Neuronal stem cell (in vitro differentiated cells): ENCODE measurements around the gene BST1.

Experiments used
- DNase-seq: peaks from one replicate; pipeline ENCODE4 v3.0.0-alpha.2; 2013; ENCODE audit warnings: low spot score
- H2AFZ ChIP-seq: one replicate; pipeline ENCODE4 v1.6.1; 2013; ENCODE audit warnings: mild to moderate bottlenecking, low read length, inconsistent platforms
- H2AK5ac ChIP-seq: 2 replicates; pipeline ENCODE4 v1.6.1; 2013; ENCODE audit warnings: low read depth, mild to moderate bottlenecking, inconsistent platforms, low read length, moderate library complexity, mixed read lengths
- H2BK120ac ChIP-seq: 2 replicates; pipeline ENCODE4 v1.6.1; 2013; ENCODE audit warnings: low read depth, mild to moderate bottlenecking, inconsistent platforms, low read length, moderate library complexity, mixed read lengths
- H2BK12ac ChIP-seq: one replicate; pipeline ENCODE4 v1.6.1; 2013; ENCODE audit warnings: low read length, inconsistent platforms
- H2BK15ac ChIP-seq: 2 replicates; pipeline ENCODE4 v1.6.1; 2013; ENCODE audit warnings: mild to moderate bottlenecking, low read length, inconsistent platforms, mixed read lengths
- H2BK5ac ChIP-seq: one replicate; pipeline ENCODE4 v1.6.1; 2013; ENCODE audit warnings: inconsistent platforms, mild to moderate bottlenecking, low read length, moderate library complexity
- H3K14ac ChIP-seq: one replicate; pipeline ENCODE4 v1.6.1; 2013; ENCODE audit warnings: low read length, inconsistent platforms
- H3K18ac ChIP-seq: 2 replicates; pipeline ENCODE4 v1.6.1; 2013; ENCODE audit warnings: low read length, inconsistent platforms
- H3K23ac ChIP-seq: 2 replicates; pipeline ENCODE4 v1.6.1; 2013; ENCODE audit warnings: low read depth, mild to moderate bottlenecking, mixed read lengths, low read length, inconsistent platforms; ENCODE audit not compliant: poor library complexity
- H3K27ac ChIP-seq: replicated peaks from 3 replicates; pipeline ENCODE4 v1.5.1; 2013; ENCODE audit warnings: low read length, inconsistent platforms
- H3K27me3 ChIP-seq, 3 experiments: 2 replicates each; pipeline ENCODE4 v1.6.1; 2013; ENCODE audit warnings: low read length in 3 of 3, mild to moderate bottlenecking in 2 of 3, inconsistent platforms in 1 of 3, low read depth in 1 of 3, mixed read lengths in 1 of 3, moderate library complexity in 1 of 3; ENCODE audit not compliant: control insufficient read depth in 3 of 3, insufficient read depth in 3 of 3
- H3K36me3 ChIP-seq, 2 donors: replicated peaks in 1 of 2; 2 replicates each; pipeline ENCODE4 v1.6.1; 2013; ENCODE audit warnings: low read length in 2 of 2; ENCODE audit not compliant: control insufficient read depth in 2 of 2, insufficient read depth in 2 of 2
- H3K4ac ChIP-seq: 2 replicates; pipeline ENCODE4 v1.6.1; 2013; ENCODE audit warnings: inconsistent platforms, mild to moderate bottlenecking, low read length, moderate library complexity
- H3K4me1 ChIP-seq, 2 donors: 1 replicate in 1 of 2; 2 replicates in 1 of 2; pipeline ENCODE4 v1.6.1; 2013; ENCODE audit warnings: low read length in 2 of 2, low read depth in 1 of 2; ENCODE audit not compliant: control insufficient read depth in 2 of 2, insufficient read depth in 1 of 2
- H3K4me2 ChIP-seq: one replicate; pipeline ENCODE4 v1.6.1; 2013; ENCODE audit warnings: mild to moderate bottlenecking, low read length, inconsistent platforms; ENCODE audit not compliant: insufficient read depth, poor library complexity, severe bottlenecking
- H3K4me3 ChIP-seq, 2 donors: 2 replicates each; pipeline ENCODE4 v1.5.1; 2013; ENCODE audit warnings: low read length in 2 of 2, mild to moderate bottlenecking in 2 of 2, inconsistent platforms in 1 of 2, moderate library complexity in 1 of 2
- H3K79me1 ChIP-seq: one replicate; pipeline ENCODE4 v1.6.1; 2013; ENCODE audit warnings: low read depth, mild to moderate bottlenecking, inconsistent platforms, low read length, moderate library complexity
- H3K9ac ChIP-seq: one replicate; pipeline ENCODE4 v1.6.1; 2013; ENCODE audit warnings: mild to moderate bottlenecking, low read depth, low read length, inconsistent platforms; ENCODE audit not compliant: poor library complexity
- H3K9me3 ChIP-seq, 2 donors: replicated peaks in 1 of 2; 2 replicates each; pipeline versions ENCODE3 to v1.6.1; 2013; ENCODE audit warnings: low read length in 2 of 2, mild to moderate bottlenecking in 2 of 2, inconsistent platforms in 1 of 2, low read depth in 1 of 2, mixed read lengths in 1 of 2, moderate library complexity in 1 of 2; ENCODE audit not compliant: control insufficient read depth in 2 of 2, insufficient read depth in 1 of 2
- H4K8ac ChIP-seq: one replicate; pipeline ENCODE4 v1.6.1; 2013; ENCODE audit warnings: low read depth, mild to moderate bottlenecking, inconsistent platforms, low read length, moderate library complexity
- H4K91ac ChIP-seq: one replicate; pipeline ENCODE4 v1.6.1; 2013; ENCODE audit warnings: low read length, low read depth, mild to moderate bottlenecking, inconsistent platforms; ENCODE audit not compliant: poor library complexity
- WGBS, 2 donors: extraction: QIAGEN DNeasy Blood & Tissue Kit; methylation state at CpG; one replicate each; pipeline ENCODE4 v1.1.7; 2013; ENCODE audit warnings: missing lambda C conversion rate in 2 of 2, mixed read lengths in 1 of 2; ENCODE audit not compliant: insufficient read length in 2 of 2, insufficient replicate concordance in 1 of 2; ENCODE audit errors: extremely low coverage in 2 of 2; 5-methylcytosine and 5-hydroxymethylcytosine counted together

Gene BST1

GRCh38 chr4:15706646-15707362, 3.9 kb downstream of the BST1 start:
- no peak for DNase-seq

GRCh38 chr4:15707363-15707715, 4.5 kb downstream of the BST1 start:
- Histone ChIP-seq H2BK120ac (no peak overlapping the region), H3K4me1 (peaks cover 15 to 36% of the 10 kb centered on the region in 2 donors), H2BK5ac (no peak overlapping the region), H3K36me3 (no peaks in the 10 kb centered on the region), H2AFZ (no peak overlapping the region), H3K27ac (no peak overlapping the region), H3K23ac (no peak overlapping the region), H2AK5ac (no peak overlapping the region), H2BK15ac (no peak overlapping the region), H3K9ac (no peak overlapping the region), H3K14ac (no peak overlapping the region), H3K4ac (no peak overlapping the region), H3K9me3 (peaks cover 0 to 4% of the 10 kb centered on the region in 2 donors), H4K8ac (no peak overlapping the region), H2BK12ac (no peak overlapping the region), H3K4me3 (no peak overlapping the region), H4K91ac (no peak overlapping the region), H3K4me2 (no peak overlapping the region), H3K18ac (no peak overlapping the region), H3K27me3 (no peaks in the 10 kb centered on the region), H3K79me1 (no peaks in the 10 kb centered on the region)
- DNase-seq = no peak
- WGBS, 2 donors = no CpG with 5 or more reads among the region's 7 CpGs

More at GRCh38 chr4:15706646-15707362, 3.9 kb downstream of the BST1 start:
- Histone ChIP-seq H3K79me1 (no peaks in the 10 kb centered on the region), H2AFZ (no peak overlapping the region), H3K9ac (no peak overlapping the region), H3K9me3 (peaks cover 0 to 4% of the 10 kb centered on the region in 2 donors), H2AK5ac (no peak overlapping the region), H3K36me3 (no peaks in the 10 kb centered on the region), H4K8ac (no peak overlapping the region), H3K4me3 (no peak overlapping the region), H3K18ac (no peak overlapping the region), H3K4me1 (peaks cover 15 to 36% of the 10 kb centered on the region in 2 donors), H4K91ac (no peak overlapping the region), H3K4me2 (no peak overlapping the region), H3K4ac (no peak overlapping the region), H3K23ac (no peak overlapping the region), H3K14ac (no peak overlapping the region), H2BK5ac (no peak overlapping the region), H2BK120ac (no peak overlapping the region), H2BK15ac (no peak overlapping the region), H3K27ac (no peak overlapping the region), H2BK12ac (no peak overlapping the region), H3K27me3 (no peaks in the 10 kb centered on the region)
- WGBS, 2 donors = no CpG with 5 or more reads among the region's 3 CpGs

GRCh38 chr4:15711762-15712161, 8.9 kb downstream of the BST1 start:
- no peak overlapping the region for H3K27ac ChIP-seq
- no peaks in the 10 kb centered on the region for H3K79me1 ChIP-seq

GRCh38 chr4:15712214-15712613, 9.3 kb downstream of the BST1 start:
- no peak overlapping the region for H3K18ac ChIP-seq
- WGBS, 2 donors = no CpG with 5 or more reads among the region's 1 CpG
- H3K4ac ChIP-seq = no peak overlapping the region
- no peak overlapping the region for H3K9ac ChIP-seq
- H4K91ac ChIP-seq = no peak overlapping the region
- H2BK12ac ChIP-seq = no peak overlapping the region
- H3K4me2 ChIP-seq = no peak overlapping the region
- H2BK5ac ChIP-seq = no peak overlapping the region
- no peak overlapping the region for H3K4me3 ChIP-seq
- no peaks in the 10 kb centered on the region for H3K79me1 ChIP-seq
- no peak for DNase-seq
- H3K27me3 ChIP-seq = no peaks in the 10 kb centered on the region
- H3K9me3 ChIP-seq = no peaks in the 10 kb centered on the region
- H3K36me3 ChIP-seq = no peaks in the 10 kb centered on the region
- H2AK5ac ChIP-seq = no peak overlapping the region
- H3K23ac ChIP-seq = no peak overlapping the region
- H2BK15ac ChIP-seq = no peak overlapping the region
- peaks cover 5 to 21% of the 10 kb centered on the region in 2 donors for H3K4me1 ChIP-seq
- H2BK120ac ChIP-seq = no peak overlapping the region
- no peak overlapping the region for H4K8ac ChIP-seq
- H3K14ac ChIP-seq = no peak overlapping the region
- no peak overlapping the region for H3K27ac ChIP-seq
- H2AFZ ChIP-seq = no peak overlapping the region

More at GRCh38 chr4:15711762-15712161, 8.9 kb downstream of the BST1 start:
- Histone ChIP-seq H3K4me1 (peaks cover 5 to 25% of the 10 kb centered on the region in 2 donors), H2AFZ (no peak overlapping the region), H2BK12ac (no peak overlapping the region), H4K91ac (no peak overlapping the region), H3K23ac (no peak overlapping the region), H2AK5ac (no peak overlapping the region), H3K4me2 (no peak overlapping the region), H3K9me3 (no peaks in the 10 kb centered on the region), H3K36me3 (no peaks in the 10 kb centered on the region), H3K9ac (no peak overlapping the region), H2BK120ac (no peak overlapping the region), H3K14ac (no peak overlapping the region), H3K4ac (no peak overlapping the region), H2BK15ac (no peak overlapping the region), H3K27me3 (no peaks in the 10 kb centered on the region), H4K8ac (no peak overlapping the region), H3K4me3 (no peak overlapping the region), H2BK5ac (no peak overlapping the region), H3K18ac (no peak overlapping the region)
- WGBS, 2 donors = no CpG with 5 or more reads among the region's 2 CpGs
- DNase-seq = no peak
